RCC 7860 (cell line): ENCODE measurements around the gene MAEA.
"Not testable (repeated sequence)": the region's sequence is repeated elsewhere in the genome, so short reads cannot be mapped to it uniquely, and the experiment has no call there.

Experiments
- DNase-seq: peaks from one replicate; pipeline ENCODE4 v3.0.0-alpha.2; 2015; ENCODE audit warnings: low spot score
- FAIRE-seq: peaks from 2 replicates; lab custom pipeline; 2012; peaks lifted over from hg19 to GRCh38; lab: Jason Lieb, UNC

Gene MAEA

GRCh38 chr4:1277667-1278665 lies 11.7 kb upstream of the MAEA start:
- peak; percentile 52 for DNase-seq
- peak; percentile 82 for FAIRE-seq

- no peak for DNase-seq
- no peak for FAIRE-seq
These were observed 10.4 kb upstream of the MAEA start for GRCh38 chr4:1279253-1279652.

GRCh38 chr4:1283711-1284110 lies 6.0 kb upstream of the MAEA start:
- FAIRE-seq: no peak
- DNase-seq: no peak

GRCh38 chr4:1285151-1285789 lies 4.4 kb upstream of the MAEA start:
- FAIRE-seq (no peak), DNase-seq (no peak)

- FAIRE-seq (no peak), DNase-seq (no peak)
These were observed 3.7 kb upstream of the MAEA start for GRCh38 chr4:1285790-1286553.

- FAIRE-seq (no peak), DNase-seq (no peak)
These were observed 905 bp upstream of the MAEA start for GRCh38 chr4:1288786-1289185.

GRCh38 chr4:1290165-1290977 lies 680 bp downstream of the MAEA start:
- FAIRE-seq (no peak), DNase-seq (peak; percentile 8)

- DNase-seq (no peak), FAIRE-seq (no peak)
These were observed 1.4 kb downstream of the MAEA start for GRCh38 chr4:1291091-1291490.

GRCh38 chr4:1291996-1292702 lies 2.5 kb downstream of the MAEA start:
- no peak for FAIRE-seq

GRCh38 chr4:1292703-1293011 lies 3.0 kb downstream of the MAEA start:
- DNase-seq, FAIRE-seq: not testable (repeated sequence)

More at GRCh38 chr4:1291996-1292702, 2.5 kb downstream of the MAEA start:
- no peak for DNase-seq

GRCh38 chr4:1293531-1293941 lies 3.8 kb downstream of the MAEA start:
- DNase-seq: no peak
- FAIRE-seq: no peak

- DNase-seq (peak; percentile 44), FAIRE-seq (peak; percentile 28)
These were observed 4.3 kb downstream of the MAEA start for GRCh38 chr4:1293991-1294390.

GRCh38 chr4:1294424-1294823 lies 4.7 kb downstream of the MAEA start:
- no peak for DNase-seq
- no peak for FAIRE-seq

- no peak for FAIRE-seq
These were observed 5.2 kb downstream of the MAEA start for GRCh38 chr4:1294891-1295290.

GRCh38 chr4:1295405-1296055 lies 5.8 kb downstream of the MAEA start:
- FAIRE-seq (no peak), DNase-seq (no peak)

More at GRCh38 chr4:1294891-1295290, 5.2 kb downstream of the MAEA start:
- no peak for DNase-seq

GRCh38 chr4:1296324-1297022 lies 6.8 kb downstream of the MAEA start:
- DNase-seq (no peak), FAIRE-seq (no peak)

- DNase-seq: no peak
These were observed 7.3 kb downstream of the MAEA start for GRCh38 chr4:1297023-1297395.

GRCh38 chr4:1297456-1298325 lies 8.0 kb downstream of the MAEA start:
- DNase-seq: no peak
- no peak for FAIRE-seq

More at GRCh38 chr4:1297023-1297395, 7.3 kb downstream of the MAEA start:
- no peak for FAIRE-seq
